ENCODE measurements around the gene DCC.

DCC gene

DNA sequence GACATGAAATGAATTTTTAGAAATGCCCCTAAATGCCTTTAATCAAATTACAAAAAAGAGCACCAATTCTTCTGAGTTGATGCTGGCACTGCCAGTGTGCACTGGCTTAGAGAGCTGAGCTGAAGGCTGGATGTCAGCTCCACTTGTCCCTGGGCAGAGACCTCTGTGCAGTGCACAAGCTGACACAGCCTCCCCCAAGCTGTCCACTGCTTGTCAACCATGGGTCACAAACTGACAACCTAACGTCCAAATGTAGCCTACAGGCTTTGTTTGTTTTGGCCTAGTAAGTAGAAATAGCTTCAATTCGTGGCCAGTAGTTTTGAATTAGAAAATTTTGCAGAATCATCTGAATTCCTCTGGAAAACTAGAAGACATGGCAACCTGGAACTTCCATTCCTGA lies 605.6 kb downstream of the DCC start:
- Histone ChIP-seq H3K27me3 (ENCODE audit: control insufficient read depth in 2 of 2, insufficient read depth in 2 of 2, low read length in 2 of 2) (no peaks in the 10 kb centered on the region), H3K9ac (ENCODE audit: low read depth in 1 of 2, low read length in 2 of 2) (no peak overlapping the region), H3K4me1 (ENCODE audit: control insufficient read depth in 2 of 2, insufficient read depth in 2 of 2, low read length in 2 of 2) (no peaks in the 10 kb centered on the region), H3K27ac (ENCODE audit: low read depth in 2 of 2, low read length in 2 of 2) (no peak overlapping the region), H3K9me3 (ENCODE audit: control insufficient read depth in 2 of 2, low read length in 2 of 2) (peaks cover 0 to 2% of the 10 kb centered on the region in 2 donors), H3K36me3 (ENCODE audit: control insufficient read depth in 2 of 2, insufficient read depth in 2 of 2, low read length in 2 of 2) (no peaks in the 10 kb centered on the region), H3K4me3 (ENCODE audit: low read length in 2 of 2) (no peak overlapping the region)

DNA sequence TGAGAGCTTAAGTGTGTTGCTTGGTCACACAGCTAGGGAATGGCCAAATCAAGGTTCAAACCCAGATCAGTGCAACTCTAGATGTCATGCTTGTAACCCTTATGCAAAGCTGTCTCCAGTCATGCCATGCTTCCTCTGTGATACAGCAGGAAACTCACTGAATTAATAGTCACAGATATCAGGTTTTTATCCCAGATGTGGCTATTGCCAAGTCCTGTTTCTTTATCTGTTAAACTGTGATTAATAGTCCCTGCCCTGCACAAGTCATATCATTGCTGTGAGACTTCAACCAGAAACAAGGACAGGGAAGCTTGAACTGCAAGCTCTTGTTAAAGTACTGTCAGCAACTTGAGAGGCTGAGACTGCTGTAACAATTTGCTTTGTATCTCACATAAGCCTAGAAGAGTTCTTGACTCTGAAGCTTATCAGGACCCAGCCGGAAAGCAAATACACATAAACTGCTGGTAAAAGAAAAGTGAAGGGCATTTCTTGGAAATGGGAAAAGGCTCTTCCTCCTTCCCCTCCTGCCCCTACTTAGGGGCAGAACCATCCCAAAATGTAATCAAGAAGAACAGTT lies 609.0 kb downstream of the DCC start:
- no peaks in the 10 kb centered on the region for H3K4me1 ChIP-seq (ENCODE audit: control insufficient read depth in 2 of 2, insufficient read depth in 2 of 2, low read length in 2 of 2)
- no peak overlapping the region for H3K27ac ChIP-seq (ENCODE audit: low read depth in 2 of 2, low read length in 2 of 2)
- no peak overlapping the region for H3K4me3 ChIP-seq (ENCODE audit: low read length in 2 of 2)
- peaks cover 0 to 2% of the 10 kb centered on the region in 2 donors for H3K9me3 ChIP-seq (ENCODE audit: control insufficient read depth in 2 of 2, low read length in 2 of 2)
- no peak overlapping the region for H3K9ac ChIP-seq (ENCODE audit: low read depth in 1 of 2, low read length in 2 of 2)
- no peaks in the 10 kb centered on the region for H3K36me3 ChIP-seq (ENCODE audit: control insufficient read depth in 2 of 2, insufficient read depth in 2 of 2, low read length in 2 of 2)
- H3K27me3 ChIP-seq (ENCODE audit: control insufficient read depth in 2 of 2, insufficient read depth in 2 of 2, low read length in 2 of 2): no peaks in the 10 kb centered on the region

DNA sequence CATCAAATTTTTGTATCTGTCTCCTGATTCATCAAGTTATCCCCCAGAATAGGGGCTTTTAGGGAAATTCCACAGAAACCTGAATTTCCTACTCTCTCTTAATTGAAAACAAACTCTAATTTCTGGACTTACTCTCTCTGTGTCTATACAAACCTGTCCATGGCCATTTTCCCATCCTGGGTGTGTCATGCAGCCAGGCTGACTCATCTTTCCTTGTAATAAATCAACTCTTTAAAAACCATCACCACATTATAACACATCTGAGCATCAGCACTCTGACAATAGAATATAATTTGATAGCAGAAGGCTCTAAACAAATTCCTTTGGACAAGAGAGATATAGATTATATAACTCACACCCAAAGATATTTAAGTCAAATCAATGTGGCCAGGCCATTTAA lies 610.2 kb downstream of the DCC start:
- no peak overlapping the region for H3K27ac ChIP-seq (ENCODE audit: low read depth in 2 of 2, low read length in 2 of 2)
- H3K9ac ChIP-seq (ENCODE audit: low read depth in 1 of 2, low read length in 2 of 2): no peak overlapping the region
- H3K27me3 ChIP-seq (ENCODE audit: control insufficient read depth in 2 of 2, insufficient read depth in 2 of 2, low read length in 2 of 2): no peaks in the 10 kb centered on the region
- peaks cover 0 to 2% of the 10 kb centered on the region in 2 donors for H3K9me3 ChIP-seq (ENCODE audit: control insufficient read depth in 2 of 2, low read length in 2 of 2)
- no peak overlapping the region for H3K4me3 ChIP-seq (ENCODE audit: low read length in 2 of 2)
- H3K4me1 ChIP-seq (ENCODE audit: control insufficient read depth in 2 of 2, insufficient read depth in 2 of 2, low read length in 2 of 2): no peaks in the 10 kb centered on the region
- H3K36me3 ChIP-seq (ENCODE audit: control insufficient read depth in 2 of 2, insufficient read depth in 2 of 2, low read length in 2 of 2): no peaks in the 10 kb centered on the region

DNA sequence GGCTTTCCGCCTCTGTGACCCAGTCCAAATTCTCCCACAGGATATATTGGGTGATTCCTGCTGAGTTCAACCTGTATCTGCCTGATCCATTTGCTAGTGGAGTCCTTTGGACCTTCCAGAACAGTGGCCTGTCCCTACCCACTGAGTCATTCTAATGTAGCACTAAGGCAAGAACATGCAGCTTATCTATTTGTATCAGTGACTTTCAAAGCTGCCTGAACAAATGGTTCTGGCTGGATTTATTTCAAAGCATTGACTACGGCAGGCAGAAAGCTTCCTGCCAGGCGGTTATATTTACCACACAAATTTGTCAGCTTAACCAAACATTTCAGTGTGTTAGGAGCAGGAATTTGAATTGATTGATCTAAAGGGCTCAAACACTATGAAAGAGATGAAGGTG lies 613.4 kb downstream of the DCC start:
- Histone ChIP-seq H3K4me3 (ENCODE audit: low read length in 2 of 2) (no peak overlapping the region), H3K9ac (ENCODE audit: low read depth in 1 of 2, low read length in 2 of 2) (no peak overlapping the region), H3K27ac (ENCODE audit: low read depth in 2 of 2, low read length in 2 of 2) (no peak overlapping the region), H3K36me3 (ENCODE audit: control insufficient read depth in 2 of 2, insufficient read depth in 2 of 2, low read length in 2 of 2) (no peaks in the 10 kb centered on the region), H3K9me3 (ENCODE audit: control insufficient read depth in 2 of 2, low read length in 2 of 2) (no peaks in the 10 kb centered on the region), H3K27me3 (ENCODE audit: control insufficient read depth in 2 of 2, insufficient read depth in 2 of 2, low read length in 2 of 2) (no peaks in the 10 kb centered on the region), H3K4me1 (ENCODE audit: control insufficient read depth in 2 of 2, insufficient read depth in 2 of 2, low read length in 2 of 2) (no peaks in the 10 kb centered on the region)

DNA sequence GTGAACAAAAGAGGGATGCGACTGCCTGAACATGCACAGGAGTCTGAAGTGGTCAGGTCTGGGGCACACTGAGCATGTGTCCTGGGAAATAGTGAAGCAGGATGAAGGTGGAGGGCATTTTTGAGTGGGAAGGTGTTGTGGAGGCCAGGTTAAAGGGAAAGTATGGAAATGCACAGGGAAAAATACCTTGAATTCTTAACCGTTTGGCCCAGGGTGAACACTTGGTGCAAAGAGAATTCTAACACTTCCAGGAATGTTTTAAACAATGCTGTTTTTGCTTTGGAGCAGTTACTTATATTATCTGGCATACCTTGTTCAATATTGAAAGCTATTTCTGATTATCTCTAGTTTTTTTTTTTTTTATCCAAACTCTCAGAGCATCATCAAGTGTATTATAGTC lies 623.5 kb downstream of the DCC start:
- Histone ChIP-seq H3K9ac (ENCODE audit: low read depth in 1 of 2, low read length in 2 of 2) (no peak overlapping the region), H3K27me3 (ENCODE audit: control insufficient read depth in 2 of 2, insufficient read depth in 2 of 2, low read length in 2 of 2) (no peaks in the 10 kb centered on the region), H3K4me1 (ENCODE audit: control insufficient read depth in 2 of 2, insufficient read depth in 2 of 2, low read length in 2 of 2) (no peaks in the 10 kb centered on the region), H3K27ac (ENCODE audit: low read depth in 2 of 2, low read length in 2 of 2) (no peak overlapping the region), H3K4me3 (ENCODE audit: low read length in 2 of 2) (no peak overlapping the region), H3K9me3 (ENCODE audit: control insufficient read depth in 2 of 2, low read length in 2 of 2) (no peaks in the 10 kb centered on the region), H3K36me3 (ENCODE audit: control insufficient read depth in 2 of 2, insufficient read depth in 2 of 2, low read length in 2 of 2) (no peaks in the 10 kb centered on the region)

DNA sequence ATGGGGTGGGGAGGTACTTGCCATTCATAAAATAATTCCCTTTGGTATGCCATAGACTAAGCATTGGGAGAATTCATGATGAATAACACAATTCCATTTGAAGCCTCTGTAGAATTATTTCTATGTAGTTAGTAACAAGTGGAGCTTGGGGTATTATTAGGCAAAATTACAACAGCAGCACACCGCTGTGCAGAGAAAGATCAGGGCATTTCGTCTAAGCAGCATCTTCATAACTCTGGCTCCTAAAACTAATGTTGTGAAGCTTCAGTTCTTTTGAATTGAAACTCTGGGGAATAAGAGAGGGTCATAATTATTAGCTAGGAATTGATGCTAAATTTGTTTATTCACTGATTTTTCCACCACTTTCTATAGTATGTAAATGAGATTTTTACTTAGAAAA lies 630.7 kb downstream of the DCC start:
- Histone ChIP-seq H3K9ac (ENCODE audit: low read depth in 1 of 2, low read length in 2 of 2) (no peak overlapping the region), H3K4me1 (ENCODE audit: control insufficient read depth in 2 of 2, insufficient read depth in 2 of 2, low read length in 2 of 2) (no peaks in the 10 kb centered on the region), H3K27me3 (ENCODE audit: control insufficient read depth in 2 of 2, insufficient read depth in 2 of 2, low read length in 2 of 2) (no peaks in the 10 kb centered on the region)

DNA sequence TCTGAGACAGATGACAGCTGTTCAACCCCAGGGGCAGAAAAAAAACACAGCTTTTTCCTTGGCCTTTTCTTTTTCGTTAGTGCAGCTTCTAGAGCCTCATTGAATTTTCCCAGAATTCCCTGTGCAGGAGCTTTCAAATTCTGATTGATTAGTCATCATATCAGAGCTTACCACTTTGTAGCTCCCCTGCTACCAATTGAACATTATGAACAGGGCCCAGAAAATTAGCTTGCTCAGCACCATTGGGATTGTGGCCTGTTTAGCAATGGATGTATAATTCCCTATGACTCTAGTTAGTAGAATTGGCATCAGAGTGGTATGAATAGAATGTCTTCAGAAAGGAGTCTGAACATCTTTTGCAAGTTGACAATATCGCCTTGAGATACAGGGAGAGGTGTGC lies 631.1 kb downstream of the DCC start:
- no peaks in the 10 kb centered on the region for H3K27me3 ChIP-seq (ENCODE audit: control insufficient read depth in 2 of 2, insufficient read depth in 2 of 2, low read length in 2 of 2)
- no peaks in the 10 kb centered on the region for H3K9me3 ChIP-seq (ENCODE audit: control insufficient read depth in 2 of 2, low read length in 2 of 2)
- no peak overlapping the region for H3K27ac ChIP-seq (ENCODE audit: low read depth in 2 of 2, low read length in 2 of 2)
- H3K9ac ChIP-seq (ENCODE audit: low read depth in 1 of 2, low read length in 2 of 2): no peak overlapping the region
- no peaks in the 10 kb centered on the region for H3K36me3 ChIP-seq (ENCODE audit: control insufficient read depth in 2 of 2, insufficient read depth in 2 of 2, low read length in 2 of 2)
- no peaks in the 10 kb centered on the region for H3K4me1 ChIP-seq (ENCODE audit: control insufficient read depth in 2 of 2, insufficient read depth in 2 of 2, low read length in 2 of 2)
- H3K4me3 ChIP-seq (ENCODE audit: low read length in 2 of 2): no peak overlapping the region

More for the DNA sequence above, 630.7 kb downstream of the DCC start:
- Histone ChIP-seq H3K9me3 (ENCODE audit: control insufficient read depth in 2 of 2, low read length in 2 of 2) (no peaks in the 10 kb centered on the region), H3K36me3 (ENCODE audit: control insufficient read depth in 2 of 2, insufficient read depth in 2 of 2, low read length in 2 of 2) (no peaks in the 10 kb centered on the region), H3K27ac (ENCODE audit: low read depth in 2 of 2, low read length in 2 of 2) (no peak overlapping the region), H3K4me3 (ENCODE audit: low read length in 2 of 2) (no peak overlapping the region)

DNA sequence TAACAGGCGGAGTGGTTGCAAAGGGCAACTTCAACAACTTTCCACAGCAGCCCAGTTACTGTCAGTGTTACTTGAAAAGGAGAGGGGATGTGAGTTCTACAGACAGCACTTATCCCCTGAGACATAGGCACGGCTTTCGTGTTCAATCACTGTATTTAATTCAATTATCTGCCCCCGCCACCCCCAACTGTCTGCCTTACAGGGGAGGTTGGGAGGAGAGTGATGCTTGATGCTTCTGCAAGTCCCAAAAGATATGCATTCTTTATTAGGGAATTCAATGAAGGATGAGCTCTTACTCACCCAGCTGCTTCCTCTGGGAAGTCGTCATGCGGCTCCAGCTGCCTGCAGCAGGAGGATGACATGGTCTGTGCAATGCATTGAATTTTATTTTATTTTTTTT lies 639.9 kb downstream of the DCC start:
- no peaks in the 10 kb centered on the region for H3K4me1 ChIP-seq (ENCODE audit: control insufficient read depth in 2 of 2, insufficient read depth in 2 of 2, low read length in 2 of 2)
- no peaks in the 10 kb centered on the region for H3K27me3 ChIP-seq (ENCODE audit: control insufficient read depth in 2 of 2, insufficient read depth in 2 of 2, low read length in 2 of 2)
- H3K9ac ChIP-seq (ENCODE audit: low read depth in 1 of 2, low read length in 2 of 2): no peak overlapping the region
- no peaks in the 10 kb centered on the region for H3K9me3 ChIP-seq (ENCODE audit: control insufficient read depth in 2 of 2, low read length in 2 of 2)
- H3K27ac ChIP-seq (ENCODE audit: low read depth in 2 of 2, low read length in 2 of 2): no peak overlapping the region
- H3K4me3 ChIP-seq (ENCODE audit: low read length in 2 of 2): no peak overlapping the region
- no peaks in the 10 kb centered on the region for H3K36me3 ChIP-seq (ENCODE audit: control insufficient read depth in 2 of 2, insufficient read depth in 2 of 2, low read length in 2 of 2)

DNA sequence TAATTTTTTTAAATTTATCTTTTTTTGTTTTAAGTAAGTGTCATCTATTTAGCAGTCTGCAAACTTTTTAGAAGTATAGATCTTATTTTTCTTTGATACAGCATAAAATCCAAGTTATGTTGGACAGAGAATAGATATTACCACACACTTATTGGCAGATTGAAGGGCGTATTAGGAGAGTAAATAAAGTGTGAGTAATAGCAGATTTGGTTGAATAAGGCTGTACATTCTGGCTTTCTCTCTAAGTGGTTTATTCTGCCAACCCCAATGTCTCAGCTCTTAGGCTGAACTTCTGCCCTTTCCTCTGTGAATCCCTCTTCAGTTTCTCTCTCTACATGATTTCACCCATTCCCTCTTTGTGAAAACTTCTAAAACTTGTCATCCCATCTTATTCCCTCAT lies 651.2 kb downstream of the DCC start:
- H3K27me3 ChIP-seq (ENCODE audit: control insufficient read depth in 2 of 2, insufficient read depth in 2 of 2, low read length in 2 of 2): no peaks in the 10 kb centered on the region
- H3K4me3 ChIP-seq (ENCODE audit: low read length in 2 of 2): no peak overlapping the region
- H3K4me1 ChIP-seq (ENCODE audit: control insufficient read depth in 2 of 2, insufficient read depth in 2 of 2, low read length in 2 of 2): no peaks in the 10 kb centered on the region
- H3K9ac ChIP-seq (ENCODE audit: low read depth in 1 of 2, low read length in 2 of 2): no peak overlapping the region
- H3K36me3 ChIP-seq (ENCODE audit: control insufficient read depth in 2 of 2, insufficient read depth in 2 of 2, low read length in 2 of 2): no peaks in the 10 kb centered on the region
- no peaks in the 10 kb centered on the region for H3K9me3 ChIP-seq (ENCODE audit: control insufficient read depth in 2 of 2, low read length in 2 of 2)
- H3K27ac ChIP-seq (ENCODE audit: low read depth in 2 of 2, low read length in 2 of 2): no peak overlapping the region

DNA sequence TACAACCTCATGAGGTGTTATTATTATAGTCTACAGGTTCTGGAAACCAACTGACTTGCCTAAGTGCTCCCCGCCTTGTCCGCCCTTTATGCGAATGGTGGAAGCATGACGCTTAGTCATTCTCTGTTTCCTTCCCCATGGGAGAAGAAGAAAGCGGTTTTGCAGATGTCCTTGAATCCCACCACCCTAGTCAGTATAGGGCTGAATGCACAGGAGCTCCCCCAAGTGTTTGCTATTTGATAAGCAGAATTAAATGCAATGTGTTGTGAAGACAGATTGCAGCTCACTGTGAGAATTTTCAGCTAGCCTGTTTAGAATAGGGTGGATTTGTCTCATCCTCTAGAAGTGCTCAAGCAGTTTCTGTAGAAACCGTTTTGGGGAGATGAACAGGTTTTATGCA lies 652.0 kb downstream of the DCC start:
- H3K4me3 ChIP-seq (ENCODE audit: low read length in 2 of 2): no peak overlapping the region
- H3K27me3 ChIP-seq (ENCODE audit: control insufficient read depth in 2 of 2, insufficient read depth in 2 of 2, low read length in 2 of 2): no peaks in the 10 kb centered on the region
- no peaks in the 10 kb centered on the region for H3K4me1 ChIP-seq (ENCODE audit: control insufficient read depth in 2 of 2, insufficient read depth in 2 of 2, low read length in 2 of 2)
- no peak overlapping the region for H3K9ac ChIP-seq (ENCODE audit: low read depth in 1 of 2, low read length in 2 of 2)
- no peaks in the 10 kb centered on the region for H3K36me3 ChIP-seq (ENCODE audit: control insufficient read depth in 2 of 2, insufficient read depth in 2 of 2, low read length in 2 of 2)
- H3K9me3 ChIP-seq (ENCODE audit: control insufficient read depth in 2 of 2, low read length in 2 of 2): no peaks in the 10 kb centered on the region
- no peak overlapping the region for H3K27ac ChIP-seq (ENCODE audit: low read depth in 2 of 2, low read length in 2 of 2)

DNA sequence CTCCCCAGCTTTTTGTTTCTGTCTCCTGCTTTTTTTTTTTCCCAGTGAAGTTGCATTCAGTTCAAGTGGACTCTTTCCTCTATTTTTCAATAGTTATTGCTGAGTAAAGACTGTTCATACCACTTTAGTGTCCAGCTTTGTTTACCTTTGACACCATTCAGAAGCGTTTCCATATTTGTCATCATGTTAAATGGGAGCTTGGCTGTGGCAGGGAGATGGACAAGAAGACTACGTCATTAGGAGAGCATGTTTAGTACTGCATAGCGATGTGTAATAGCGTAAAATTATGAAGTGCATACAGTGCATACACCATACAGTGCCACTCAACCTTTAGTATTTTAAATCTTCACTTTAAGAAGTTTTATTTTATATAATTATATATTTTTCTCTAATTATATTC lies 655.9 kb downstream of the DCC start:
- no peak overlapping the region for H3K27ac ChIP-seq (ENCODE audit: low read depth in 2 of 2, low read length in 2 of 2)
- no peaks in the 10 kb centered on the region for H3K27me3 ChIP-seq (ENCODE audit: control insufficient read depth in 2 of 2, insufficient read depth in 2 of 2, low read length in 2 of 2)
- H3K4me1 ChIP-seq (ENCODE audit: control insufficient read depth in 2 of 2, insufficient read depth in 2 of 2, low read length in 2 of 2): no peaks in the 10 kb centered on the region
- no peak overlapping the region for H3K9ac ChIP-seq (ENCODE audit: low read depth in 1 of 2, low read length in 2 of 2)
- no peaks in the 10 kb centered on the region for H3K36me3 ChIP-seq (ENCODE audit: control insufficient read depth in 2 of 2, insufficient read depth in 2 of 2, low read length in 2 of 2)
- H3K4me3 ChIP-seq (ENCODE audit: low read length in 2 of 2): no peak overlapping the region
- H3K9me3 ChIP-seq (ENCODE audit: control insufficient read depth in 2 of 2, low read length in 2 of 2): no peaks in the 10 kb centered on the region
